ENCODE measurements around the gene MEPCE.

MEPCE gene

GRCh38 chr7:100426516-100426915 lies 3.1 kb upstream of the MEPCE start:
- H3K4me2 ChIP-seq (ENCODE audit: low read length), result no peak overlapping the region
- H3K9me3 ChIP-seq (ENCODE audit: control insufficient read depth, low read length), result no peaks in the 10 kb centered on the region
- H3K4me3 ChIP-seq (ENCODE audit: low read depth, low read length), result no peak overlapping the region
- peaks cover 13% of the 10 kb centered on the region for H3K4me1 ChIP-seq
- H3K27me3 ChIP-seq (ENCODE audit: control insufficient read depth, insufficient read depth, low read length), result no peaks in the 10 kb centered on the region
- TF ChIP-seq CTCF (IDR thresholded peaks at IDR 0.05), result no peak
- no peaks in the 10 kb centered on the region for H3K79me2 ChIP-seq
- H3K36me3 ChIP-seq (ENCODE audit: control insufficient read depth, insufficient read depth, low read length), result no peaks in the 10 kb centered on the region
- H3K27ac ChIP-seq, result no peak overlapping the region
- H2AFZ ChIP-seq, result no peak overlapping the region
- H3K9ac ChIP-seq, result no peak overlapping the region

GRCh38 chr7:100427762-100428198 lies 1.9 kb upstream of the MEPCE start:
- peaks cover 23% of the 10 kb centered on the region for H3K4me1 ChIP-seq
- peak overlapping the region; percentile 99 for H2AFZ ChIP-seq
- peak overlapping the region; percentile 100 for H3K27ac ChIP-seq
- no peak overlapping the region for H3K9ac ChIP-seq
- no peaks in the 10 kb centered on the region for H3K36me3 ChIP-seq (ENCODE audit: control insufficient read depth, insufficient read depth, low read length)
- TF ChIP-seq CTCF (IDR thresholded peaks at IDR 0.05), result no peak
- H3K27me3 ChIP-seq (ENCODE audit: control insufficient read depth, insufficient read depth, low read length), result no peaks in the 10 kb centered on the region
- peak overlapping the region; percentile 99 for H3K4me2 ChIP-seq (ENCODE audit: low read length)
- H3K79me2 ChIP-seq, result peaks cover 3% of the 10 kb centered on the region
- peak overlapping the region; percentile 99 for H3K4me3 ChIP-seq (ENCODE audit: low read depth, low read length)
- H3K9me3 ChIP-seq (ENCODE audit: control insufficient read depth, low read length), result no peaks in the 10 kb centered on the region

- Histone ChIP-seq H3K79me2 (peaks cover 3% of the 10 kb centered on the region), H2AFZ (peak within 1 kb of the TSS; percentile 99), H3K4me2 (ENCODE audit: low read length) (peak within 1 kb of the TSS; percentile 99), H3K4me1 (peaks cover 23% of the 10 kb centered on the region), H3K9ac (peak within 1 kb of the TSS; percentile 100), H3K27me3 (ENCODE audit: control insufficient read depth, insufficient read depth, low read length) (no peaks in the 10 kb centered on the region), H3K9me3 (ENCODE audit: control insufficient read depth, low read length) (no peaks in the 10 kb centered on the region), H3K36me3 (ENCODE audit: control insufficient read depth, insufficient read depth, low read length) (no peaks in the 10 kb centered on the region), H3K4me3 (ENCODE audit: low read depth, low read length) (peak within 1 kb of the TSS; percentile 99), H3K27ac (peak within 1 kb of the TSS; percentile 100)
- TF ChIP-seq CTCF (IDR thresholded peaks at IDR 0.05), result peak; percentile 22
Measured at GRCh38 chr7:100428199-100428966, 1.2 kb upstream of the MEPCE start, which contains the start of gene ZCWPW1. Gene ZCWPW1, minus strand, starts transcription at chr7:100428703. Its CDS starts 8,054 bp downstream, at chr7:100420649.

GRCh38 chr7:100428967-100429636 lies 529 bp upstream of the MEPCE start:
- H3K27me3 ChIP-seq (ENCODE audit: control insufficient read depth, insufficient read depth, low read length), result no peaks in the 10 kb centered on the region
- H3K4me1 ChIP-seq, result peaks cover 26% of the 10 kb centered on the region
- H3K4me2 ChIP-seq (ENCODE audit: low read length), result peak overlapping the region; percentile 99
- peak overlapping the region; percentile 99 for H3K4me3 ChIP-seq (ENCODE audit: low read depth, low read length)
- H2AFZ ChIP-seq, result peak overlapping the region; percentile 99
- TF ChIP-seq CTCF (IDR thresholded peaks at IDR 0.05), result peak; percentile 10
- peaks cover 3% of the 10 kb centered on the region for H3K79me2 ChIP-seq
- no peaks in the 10 kb centered on the region for H3K9me3 ChIP-seq (ENCODE audit: control insufficient read depth, low read length)
- H3K27ac ChIP-seq, result peak overlapping the region; percentile 100
- H3K9ac ChIP-seq, result peak overlapping the region; percentile 100
- H3K36me3 ChIP-seq (ENCODE audit: control insufficient read depth, insufficient read depth, low read length), result no peaks in the 10 kb centered on the region

All from parathyroid adenoma (tissue), 2 donors.